Stimulated activated CD4-positive, alpha-beta T cell treated with anti-CD3 and anti-CD28 coated beads, TNF-alpha, amount 100 ng/mL, for 4 hours (primary cell): ENCODE data around the gene TMTC2.
"Not testable (repeated sequence)": the region's sequence is repeated elsewhere in the genome, so short reads cannot be mapped to it uniquely, and the experiment has no call there.

Experiments used
- DNase-seq, 3 experiments: peaks; one replicate each; pipeline ENCODE4 v3.0.0-alpha.2; 2020; ENCODE audit warnings: low read depth in 3 of 3

TMTC2 gene

DNA sequence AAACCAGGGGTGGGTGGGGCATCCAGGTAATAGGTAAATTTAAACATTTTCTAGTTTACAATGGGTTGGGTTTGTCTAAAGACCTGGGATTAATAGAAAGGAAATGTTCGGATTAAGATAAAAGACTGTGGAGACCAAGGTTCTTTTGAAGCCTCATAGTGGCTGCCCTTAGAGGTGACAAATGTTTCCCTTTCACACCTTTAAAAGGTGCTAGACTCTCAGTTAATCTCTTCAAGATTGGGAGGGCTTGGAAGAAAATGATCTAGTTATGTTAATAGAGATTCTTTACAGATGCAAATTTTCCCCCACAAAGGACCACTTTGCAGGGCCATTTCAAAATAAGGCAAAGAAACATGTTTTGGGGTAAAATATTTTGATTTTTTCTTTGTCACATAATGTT lies 39.0 kb downstream of the TMTC2 start:
- DNase-seq: no peak

GRCh38 chr12:82727886-82728285 lies 41.2 kb downstream of the TMTC2 start:
- no peak for DNase-seq

DNA sequence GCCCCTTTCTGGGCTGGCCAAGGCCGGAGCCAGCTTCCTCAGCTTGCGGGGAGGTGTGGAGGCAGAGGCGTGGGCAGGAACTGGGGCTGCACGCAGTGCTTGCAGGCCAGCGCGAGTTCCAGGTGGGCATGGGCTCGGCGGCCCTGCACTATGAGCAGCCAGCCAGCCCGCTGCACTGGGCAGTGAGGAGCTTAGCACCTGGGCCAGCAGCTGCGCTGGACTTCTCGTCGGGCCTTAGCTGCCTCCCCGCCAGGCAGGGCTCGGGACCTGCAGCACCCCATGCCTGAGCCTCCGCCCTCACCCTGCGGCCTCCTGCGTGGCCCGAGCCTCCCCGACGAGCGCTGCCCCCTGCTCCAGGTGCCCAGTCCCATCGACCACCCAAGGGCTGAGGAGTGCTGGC lies 42.0 kb downstream of the TMTC2 start:
- DNase-seq: no peak

GRCh38 chr12:82730953-82731459 lies 44.3 kb downstream of the TMTC2 start:
- DNase-seq: no peak

GRCh38 chr12:82740129-82741000 lies 53.7 kb downstream of the TMTC2 start:
- DNase-seq: no peak

DNA sequence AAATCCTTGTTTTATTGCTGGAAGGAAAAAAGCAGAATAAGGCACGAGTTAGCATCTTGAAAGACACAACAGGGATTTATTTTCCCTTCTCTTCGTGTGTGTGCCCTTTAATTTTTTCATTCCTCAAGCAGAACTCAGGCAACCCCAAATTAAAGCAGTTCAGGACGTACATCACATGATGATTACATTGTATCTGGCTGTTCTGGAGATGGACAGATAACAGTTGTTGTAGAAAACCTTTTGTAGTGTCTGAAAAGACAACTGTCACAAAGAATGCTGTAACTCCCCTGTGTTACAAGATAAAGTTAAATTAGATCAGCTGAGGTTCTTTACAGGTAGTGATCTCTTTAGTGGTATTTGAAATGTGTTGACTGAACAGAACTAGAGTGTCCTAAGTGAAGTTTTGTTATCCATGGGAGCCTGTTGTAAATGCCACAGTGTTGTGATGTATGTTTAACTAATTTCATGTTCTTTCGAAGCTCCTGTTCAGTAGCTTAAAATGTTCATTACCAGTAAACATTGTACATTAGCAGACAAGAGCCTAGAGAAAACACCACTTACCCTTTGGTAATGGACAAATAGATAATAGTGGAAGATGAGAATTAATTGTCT lies 58.5 kb downstream of the TMTC2 start:
- DNase-seq: no peak

DNA sequence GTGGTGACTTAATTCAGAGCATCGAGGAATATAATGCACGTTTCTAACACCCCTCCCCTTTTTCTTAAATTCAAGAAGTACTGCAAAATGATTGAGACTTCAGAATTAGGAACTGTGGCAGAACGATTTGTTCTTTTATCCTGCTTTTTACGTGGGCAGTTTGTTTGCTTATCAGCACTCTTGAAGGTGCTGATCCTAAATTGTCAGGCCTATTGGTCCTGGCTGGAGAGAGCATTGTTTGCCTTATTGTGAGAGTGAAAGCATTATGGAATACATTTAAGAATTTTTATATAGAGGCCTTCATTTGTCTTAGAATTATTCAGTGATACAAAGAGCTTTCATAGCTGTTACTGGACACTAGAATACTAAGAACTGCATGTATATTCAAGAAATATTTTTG lies 59.1 kb downstream of the TMTC2 start:
- DNase-seq: no peak

DNA sequence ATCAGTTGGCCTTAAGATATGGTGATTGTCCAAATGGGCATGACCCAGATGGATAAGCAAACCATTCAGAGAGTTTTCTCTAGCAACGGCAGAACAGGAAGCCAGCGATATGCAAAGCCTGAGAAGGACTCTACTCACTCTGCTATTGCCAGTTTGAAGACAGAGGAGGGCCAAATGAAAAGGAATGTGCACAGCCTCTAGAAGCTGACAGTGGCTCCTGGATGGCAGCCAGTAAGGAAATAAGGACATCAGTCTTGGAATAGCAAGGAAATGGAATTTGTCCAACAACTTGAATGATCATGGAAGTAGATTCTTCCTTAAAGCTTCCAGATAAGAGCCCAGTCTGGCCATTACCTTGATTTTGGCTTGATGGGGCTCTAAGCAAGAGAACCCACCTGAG lies 60.0 kb downstream of the TMTC2 start:
- no peak for DNase-seq

DNA sequence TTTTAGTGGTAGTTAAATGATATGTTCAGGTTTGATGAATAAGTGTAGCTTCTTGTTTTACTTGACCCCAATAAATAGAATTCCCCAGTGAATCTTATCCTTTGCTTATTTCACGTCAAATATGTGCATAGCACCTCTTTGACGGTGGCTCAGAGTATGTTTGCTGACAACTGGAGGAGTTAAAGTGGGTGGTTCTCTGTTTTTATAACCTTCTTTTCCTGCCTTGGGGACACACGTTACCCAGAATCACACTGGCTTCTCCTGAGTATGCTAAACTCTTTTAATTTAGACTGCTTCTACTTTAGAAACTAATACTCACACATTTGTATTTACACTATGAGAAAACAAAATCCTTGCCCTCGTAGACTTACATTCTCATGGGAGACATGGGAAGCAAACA lies 62.3 kb downstream of the TMTC2 start:
- no peak for DNase-seq

DNA sequence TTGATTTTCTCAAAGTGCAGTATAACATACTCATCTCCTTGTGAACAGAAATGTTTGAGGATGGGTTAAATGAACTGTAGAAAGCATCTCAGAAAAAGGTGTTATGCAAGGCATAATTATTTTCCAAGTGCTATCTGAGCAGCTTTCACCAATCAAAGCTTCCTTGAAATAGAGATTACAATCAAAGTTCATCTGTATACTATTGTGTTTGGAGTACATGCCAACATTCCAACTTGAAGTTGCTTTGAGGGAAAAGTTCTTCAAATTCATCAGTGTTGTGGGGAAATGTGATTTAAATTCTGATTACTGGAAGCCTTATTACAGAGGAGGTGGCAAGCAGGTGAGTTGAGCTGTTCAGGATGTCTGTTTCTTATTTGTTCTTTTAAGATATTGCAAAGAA lies 68.2 kb downstream of the TMTC2 start:
- DNase-seq: no peak

- no peak for DNase-seq
Observed at GRCh38 chr12:82756303-82756702, 69.6 kb downstream of the TMTC2 start.

GRCh38 chr12:82757059-82757458 lies 70.4 kb downstream of the TMTC2 start:
- DNase-seq: no peak

DNA sequence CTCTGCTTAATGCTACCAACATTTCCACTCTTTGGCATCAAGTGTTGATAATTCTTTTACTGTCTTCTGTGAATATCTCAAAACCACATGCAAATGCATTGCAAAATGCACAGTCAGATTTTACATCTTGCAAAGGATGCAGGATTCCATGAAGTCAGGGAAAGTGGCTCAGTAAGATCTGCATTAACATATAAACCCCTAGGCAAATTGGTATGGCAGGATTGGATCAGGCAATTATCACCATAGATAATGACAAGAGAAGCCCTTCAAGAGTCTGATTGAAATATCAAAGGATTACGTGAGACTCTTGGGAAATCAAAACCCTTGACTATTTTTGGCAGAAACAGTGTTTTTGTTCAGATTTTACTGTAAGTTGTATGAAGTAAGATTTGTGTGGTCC lies 71.0 kb downstream of the TMTC2 start:
- no peak for DNase-seq

DNA sequence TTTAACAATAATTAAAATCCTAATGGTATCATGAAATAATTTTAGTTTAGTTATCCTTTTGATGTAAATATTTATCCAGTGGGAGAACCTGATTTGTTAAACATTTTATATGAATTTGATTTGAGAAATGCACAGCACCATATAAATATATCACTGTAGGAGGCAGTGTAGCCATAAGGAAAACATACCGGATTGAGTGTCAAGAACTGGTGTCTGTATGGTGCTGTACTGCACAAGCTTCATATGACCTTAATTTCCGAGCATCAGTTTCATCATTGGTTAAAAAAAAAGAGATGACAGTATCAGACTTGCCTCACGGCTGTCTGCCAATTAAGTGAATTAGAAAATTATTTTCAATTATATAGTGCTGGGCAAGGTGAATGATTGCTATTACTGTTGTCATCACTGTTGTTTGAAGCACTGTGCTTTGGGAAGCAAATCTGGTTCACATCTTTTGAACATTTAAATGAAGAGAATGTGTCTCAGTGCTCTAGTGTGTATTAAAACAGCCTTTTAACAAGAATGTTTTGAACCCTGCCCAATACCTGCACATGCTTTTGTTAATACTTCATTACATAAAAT lies 72.1 kb downstream of the TMTC2 start:
- DNase-seq: no peak

- DNase-seq: no peak
Observed at GRCh38 chr12:82760423-82760822, 73.7 kb downstream of the TMTC2 start.

DNA sequence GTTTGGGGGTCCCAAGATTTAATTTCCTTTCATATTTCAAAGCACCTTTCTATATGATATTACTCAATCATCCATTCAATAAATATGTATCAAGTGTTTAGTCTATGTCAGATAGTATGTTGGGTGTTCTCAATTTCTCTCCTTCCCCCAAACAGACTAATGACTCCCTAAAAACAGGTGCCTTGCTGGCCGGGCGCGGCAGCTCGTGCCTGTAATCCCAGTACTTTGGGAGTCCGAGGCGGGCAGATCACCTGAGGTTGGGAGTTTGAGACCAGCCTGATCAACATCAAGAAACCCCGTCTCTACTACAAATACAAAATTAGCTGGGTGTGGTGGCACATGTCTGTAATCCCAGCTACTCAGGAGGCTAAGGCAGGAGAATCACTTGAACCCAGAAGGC lies 78.5 kb downstream of the TMTC2 start:
- not testable (repeated sequence) for DNase-seq

- DNase-seq: no peak
Observed at GRCh38 chr12:82765971-82766705, 79.4 kb downstream of the TMTC2 start.

- DNase-seq: no peak
Observed at GRCh38 chr12:82774666-82775065, 88.0 kb downstream of the TMTC2 start.

DNA sequence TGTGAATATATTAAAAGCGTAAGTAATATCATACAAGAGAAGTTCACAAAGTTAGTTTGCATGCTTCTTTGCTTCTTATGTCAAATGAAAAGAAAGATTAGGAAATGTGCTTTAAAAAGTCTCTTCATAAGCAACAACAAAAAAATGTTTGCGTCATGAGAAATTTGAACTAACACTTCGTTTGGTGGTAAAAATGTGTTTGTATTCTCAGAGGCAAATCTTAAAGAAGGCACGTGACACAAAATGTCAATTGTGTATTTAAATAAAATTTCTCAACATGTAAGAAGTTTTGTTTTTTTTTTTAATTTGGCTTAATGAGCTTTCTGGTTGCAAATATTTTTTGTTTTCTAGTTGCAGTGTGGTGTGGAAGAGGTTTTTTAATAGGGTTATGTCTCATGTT lies 93.8 kb downstream of the TMTC2 start:
- DNase-seq: no peak

- no peak for DNase-seq
Observed at GRCh38 chr12:82781309-82781997, 94.7 kb downstream of the TMTC2 start.

DNA sequence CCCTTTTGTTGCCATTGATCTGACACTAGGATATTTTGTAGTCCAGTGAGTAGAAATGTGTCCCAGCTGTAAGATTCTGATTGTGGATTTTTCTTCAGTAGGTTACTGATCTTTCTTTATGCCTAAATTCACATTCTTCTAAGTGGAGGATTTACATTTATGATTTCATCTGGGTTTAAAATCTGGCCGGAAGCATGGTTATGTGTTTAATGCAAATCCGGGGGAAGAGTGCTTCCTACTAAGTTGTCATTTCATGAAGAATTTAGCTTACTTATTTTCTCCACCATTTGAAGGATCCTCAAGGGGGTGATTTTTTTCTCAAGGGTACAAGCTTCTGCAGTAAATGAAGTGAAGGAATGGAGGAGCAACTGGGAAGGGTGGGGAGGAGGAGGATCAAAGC lies 96.7 kb downstream of the TMTC2 start:
- no peak for DNase-seq

GRCh38 chr12:82787016-82787415 lies 100.3 kb downstream of the TMTC2 start:
- no peak for DNase-seq
